ENCODE data around the gene MIDN.

The MIDN gene

GRCh38 chr19:1256646-1257474 lies 8.5 kb downstream of the MIDN start:
- Histone ChIP-seq H3K79me2 (ENCODE audit: insufficient read depth, low read length) (no peaks in the 10 kb centered on the region), H3K36me3 (ENCODE audit: insufficient read depth, low read length) (peaks cover 47% of the 10 kb centered on the region)

GRCh38 chr19:1257475-1258162 lies 9.2 kb downstream of the MIDN start:
- Histone ChIP-seq H3K9ac (ENCODE audit: low read length) (peak overlapping the region; percentile 77; the same call in 1 of the 2 replicates), H3K9me3 (ENCODE audit: low read length) (no peaks in the 10 kb centered on the region), H3K27ac (ENCODE audit: low read depth, low read length, poor library complexity, severe bottlenecking) (peak overlapping the region; percentile 97), H3K79me2 (ENCODE audit: insufficient read depth, low read length) (no peaks in the 10 kb centered on the region), H2AFZ (ENCODE audit: low read length) (no peak overlapping the region), H3K4me1 (ENCODE audit: insufficient read depth, low read length, severe bottlenecking) (peaks cover 56% of the 10 kb centered on the region), H3K36me3 (ENCODE audit: insufficient read depth, low read length) (peaks cover 47% of the 10 kb centered on the region), H3K4me3 (ENCODE audit: low read depth, low read length, poor library complexity, severe bottlenecking) (no peak overlapping the region), H3F3A (ENCODE audit: insufficient read depth, low read length) (peaks cover 5% of the 10 kb centered on the region; the same call in 1 of the 2 replicates), H3K27me3 (ENCODE audit: insufficient read depth, low read length) (no peaks in the 10 kb centered on the region), H4K20me1 (ENCODE audit: insufficient read depth, low read length) (no peaks in the 10 kb centered on the region), H3K9me2 (ENCODE audit: low read depth, low read length) (no peaks in the 10 kb centered on the region), H3K4me2 (ENCODE audit: low read length) (peak overlapping the region; percentile 86; the same call in 1 of the 2 replicates)
- no peak for TF ChIP-seq CTCF (IDR thresholded peaks at IDR 0.05; ENCODE audit: low read length)
- TF ChIP-seq EZH2 (IDR thresholded peaks at IDR 0.05; ENCODE audit: borderline replicate concordance, low read length) = no peak

More at GRCh38 chr19:1256646-1257474, 8.5 kb downstream of the MIDN start:
- no peaks in the 10 kb centered on the region for H3K9me2 ChIP-seq (ENCODE audit: low read depth, low read length)
- H3K4me3 ChIP-seq (ENCODE audit: low read depth, low read length, poor library complexity, severe bottlenecking) = no peak overlapping the region
- H2AFZ ChIP-seq (ENCODE audit: low read length) = no peak overlapping the region
- no peaks in the 10 kb centered on the region for H3K9me3 ChIP-seq (ENCODE audit: low read length)
- peaks cover 56% of the 10 kb centered on the region for H3K4me1 ChIP-seq (ENCODE audit: insufficient read depth, low read length, severe bottlenecking)
- peaks cover 5% of the 10 kb centered on the region; the same call in 1 of the 2 replicates for H3F3A ChIP-seq (ENCODE audit: insufficient read depth, low read length)
- H3K4me2 ChIP-seq (ENCODE audit: low read length) = no peak overlapping the region
- no peaks in the 10 kb centered on the region for H4K20me1 ChIP-seq (ENCODE audit: insufficient read depth, low read length)
- TF ChIP-seq EZH2 (IDR thresholded peaks at IDR 0.05; ENCODE audit: borderline replicate concordance, low read length) = no peak
- TF ChIP-seq CTCF (IDR thresholded peaks at IDR 0.05; ENCODE audit: low read length) = no peak
- H3K27ac ChIP-seq (ENCODE audit: low read depth, low read length, poor library complexity, severe bottlenecking) = peak overlapping the region; percentile 97
- no peaks in the 10 kb centered on the region for H3K27me3 ChIP-seq (ENCODE audit: insufficient read depth, low read length)
- no peak overlapping the region for H3K9ac ChIP-seq (ENCODE audit: low read length)

- no peaks in the 10 kb centered on the region for H3K9me2 ChIP-seq (ENCODE audit: low read depth, low read length)
- H3K4me2 ChIP-seq (ENCODE audit: low read length) = peak overlapping the region; percentile 86; the same call in 1 of the 2 replicates
- no peak overlapping the region for H2AFZ ChIP-seq (ENCODE audit: low read length)
- H3K9ac ChIP-seq (ENCODE audit: low read length) = peak overlapping the region; percentile 77; the same call in 1 of the 2 replicates
- no peaks in the 10 kb centered on the region for H4K20me1 ChIP-seq (ENCODE audit: insufficient read depth, low read length)
- no peaks in the 10 kb centered on the region for H3K27me3 ChIP-seq (ENCODE audit: insufficient read depth, low read length)
- peaks cover 47% of the 10 kb centered on the region for H3K36me3 ChIP-seq (ENCODE audit: insufficient read depth, low read length)
- H3K9me3 ChIP-seq (ENCODE audit: low read length) = no peaks in the 10 kb centered on the region
- H3K4me3 ChIP-seq (ENCODE audit: low read depth, low read length, poor library complexity, severe bottlenecking) = no peak overlapping the region
- H3K4me1 ChIP-seq (ENCODE audit: insufficient read depth, low read length, severe bottlenecking) = peaks cover 56% of the 10 kb centered on the region
- peak overlapping the region; percentile 97 for H3K27ac ChIP-seq (ENCODE audit: low read depth, low read length, poor library complexity, severe bottlenecking)
- no peak for TF ChIP-seq CTCF (IDR thresholded peaks at IDR 0.05; ENCODE audit: low read length)
- TF ChIP-seq EZH2 (IDR thresholded peaks at IDR 0.05; ENCODE audit: borderline replicate concordance, low read length) = no peak
- peaks cover 5% of the 10 kb centered on the region; the same call in 1 of the 2 replicates for H3F3A ChIP-seq (ENCODE audit: insufficient read depth, low read length)
- no peaks in the 10 kb centered on the region for H3K79me2 ChIP-seq (ENCODE audit: insufficient read depth, low read length)
Observed at GRCh38 chr19:1258163-1258492, 9.7 kb downstream of the MIDN start.
